HG02973 (cell line): ENCODE data around the gene RHBG.

Source experiments
- ATAC-seq: cut with Tn5 transposase; IDR thresholded peaks from one replicate; pipeline ENCODE4 v1.9.1; 2021; ENCODE audit warnings: moderate library complexity; ENCODE audit not compliant: unreplicated experiment

RHBG gene

DNA sequence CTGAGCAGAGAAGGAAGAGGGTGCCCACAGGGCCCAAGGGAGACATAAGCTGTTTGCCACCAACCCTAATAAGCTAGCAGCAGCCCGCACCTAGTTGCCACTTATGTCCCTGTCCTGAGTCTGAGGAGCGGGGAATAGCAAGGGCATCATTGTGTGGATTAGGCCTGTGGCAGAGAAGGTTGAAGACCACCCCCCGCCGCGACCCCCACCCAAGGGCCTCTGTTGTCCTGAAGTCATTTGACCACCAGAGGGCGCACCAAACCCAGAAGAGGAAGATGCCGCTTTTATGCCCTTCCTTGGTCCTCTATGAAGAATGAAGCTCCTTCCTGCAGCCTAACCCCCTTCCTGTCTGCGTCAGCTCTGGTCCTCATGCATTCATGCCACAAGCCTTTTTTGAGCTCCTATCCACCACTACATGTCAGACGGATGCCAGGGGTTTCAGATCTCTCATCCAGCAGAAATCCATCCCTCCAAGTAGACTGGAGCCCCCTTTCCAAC lies 16.6 kb downstream of the RHBG start:
- no peak for ATAC-seq

DNA sequence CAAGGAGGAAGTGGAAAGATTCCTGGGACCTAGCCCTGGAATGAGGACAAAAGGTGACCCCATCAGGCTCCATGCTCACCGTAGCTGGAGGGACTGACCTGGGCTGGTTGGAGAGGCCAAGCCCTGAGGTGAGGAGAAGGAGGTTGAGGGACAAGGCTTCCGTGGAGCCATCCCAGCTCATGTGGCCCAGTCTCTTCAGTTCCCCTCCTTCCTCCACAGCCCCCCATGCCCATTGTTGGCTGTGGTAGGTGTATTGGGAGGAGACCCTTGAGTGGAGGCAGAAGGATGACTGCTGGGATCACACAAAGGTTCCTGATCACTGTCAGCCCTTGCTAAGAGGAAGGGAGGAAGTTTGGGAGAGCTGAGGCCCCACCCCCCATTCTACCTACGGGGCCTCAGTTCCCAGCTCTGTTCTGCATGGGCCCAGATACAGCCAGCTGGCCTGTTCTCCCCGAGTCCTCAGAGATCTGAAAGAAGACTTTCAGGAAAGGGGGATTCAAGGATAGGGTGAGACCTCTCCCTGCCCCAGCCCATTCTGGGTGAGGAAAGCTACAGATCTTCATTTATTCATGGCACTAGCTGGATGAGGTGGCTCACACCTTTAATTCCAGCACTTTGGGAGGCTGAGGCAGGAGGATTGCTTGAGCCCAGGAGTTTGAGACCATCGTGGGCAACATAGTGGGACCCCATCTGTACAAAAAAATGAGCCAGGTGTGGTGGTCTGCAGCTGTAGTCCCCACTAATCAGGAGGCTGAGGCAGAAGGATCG lies 17.3 kb downstream of the RHBG start:
- no peak for ATAC-seq

DNA sequence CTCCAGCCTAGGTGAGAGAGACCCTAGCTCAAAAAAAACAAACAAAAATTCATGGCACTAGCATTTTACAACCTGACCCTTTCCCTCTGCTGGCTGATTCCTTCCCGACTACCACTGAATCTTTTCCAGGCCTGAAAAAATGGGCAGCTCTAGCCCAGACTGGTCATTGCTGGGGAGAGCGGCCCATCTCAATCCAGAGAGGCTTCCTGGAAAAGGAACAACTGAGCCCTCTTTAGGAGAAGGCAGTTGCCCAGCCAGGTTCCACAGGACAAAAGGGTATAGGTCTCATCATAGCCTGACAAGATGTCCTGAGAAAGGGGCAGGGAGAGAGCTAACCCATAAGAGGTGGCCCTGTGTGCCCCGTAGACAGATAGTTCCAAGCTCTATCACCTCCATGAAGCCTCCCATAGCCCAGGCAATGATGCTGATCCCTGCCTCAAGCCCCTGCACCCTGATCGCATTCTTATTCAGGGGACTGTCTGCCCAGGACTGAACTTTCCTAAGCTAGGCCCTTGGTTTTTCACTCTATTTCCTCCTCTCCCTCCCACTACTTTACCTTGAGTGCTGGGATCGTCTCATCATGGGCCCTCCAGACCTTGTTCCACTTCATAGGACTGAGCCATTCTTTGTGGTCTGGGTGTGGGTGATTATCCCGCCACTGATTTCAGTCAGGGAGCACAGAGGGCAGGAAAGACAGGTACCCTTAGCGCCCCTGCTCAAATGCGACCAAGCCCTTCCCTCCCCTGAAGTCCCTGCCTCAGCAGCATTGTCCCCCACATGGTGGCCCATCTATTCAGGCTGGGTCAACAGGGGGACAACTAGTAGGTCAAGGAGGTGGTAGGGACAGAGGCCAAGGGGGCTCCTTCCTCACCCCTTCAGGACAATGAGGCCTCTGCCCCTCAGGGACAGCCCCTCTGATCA lies 18.2 kb downstream of the RHBG start:
- ATAC-seq: no peak

DNA sequence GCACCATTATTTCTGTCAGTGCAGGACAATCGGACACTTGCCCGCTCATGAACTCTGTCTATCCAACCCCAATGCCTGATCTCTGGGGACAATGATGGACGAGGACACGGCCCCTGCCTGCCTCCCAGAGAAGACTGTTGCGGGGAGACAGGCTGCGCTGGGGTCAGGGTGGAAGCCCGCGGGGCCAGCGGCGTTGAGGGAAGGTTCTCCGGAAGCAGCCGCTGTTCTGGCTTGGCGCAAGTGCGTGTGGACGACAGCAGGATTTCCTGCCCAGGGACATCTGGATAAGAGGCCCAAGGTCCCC lies 18.8 kb downstream of the RHBG start:
- no peak for ATAC-seq

DNA sequence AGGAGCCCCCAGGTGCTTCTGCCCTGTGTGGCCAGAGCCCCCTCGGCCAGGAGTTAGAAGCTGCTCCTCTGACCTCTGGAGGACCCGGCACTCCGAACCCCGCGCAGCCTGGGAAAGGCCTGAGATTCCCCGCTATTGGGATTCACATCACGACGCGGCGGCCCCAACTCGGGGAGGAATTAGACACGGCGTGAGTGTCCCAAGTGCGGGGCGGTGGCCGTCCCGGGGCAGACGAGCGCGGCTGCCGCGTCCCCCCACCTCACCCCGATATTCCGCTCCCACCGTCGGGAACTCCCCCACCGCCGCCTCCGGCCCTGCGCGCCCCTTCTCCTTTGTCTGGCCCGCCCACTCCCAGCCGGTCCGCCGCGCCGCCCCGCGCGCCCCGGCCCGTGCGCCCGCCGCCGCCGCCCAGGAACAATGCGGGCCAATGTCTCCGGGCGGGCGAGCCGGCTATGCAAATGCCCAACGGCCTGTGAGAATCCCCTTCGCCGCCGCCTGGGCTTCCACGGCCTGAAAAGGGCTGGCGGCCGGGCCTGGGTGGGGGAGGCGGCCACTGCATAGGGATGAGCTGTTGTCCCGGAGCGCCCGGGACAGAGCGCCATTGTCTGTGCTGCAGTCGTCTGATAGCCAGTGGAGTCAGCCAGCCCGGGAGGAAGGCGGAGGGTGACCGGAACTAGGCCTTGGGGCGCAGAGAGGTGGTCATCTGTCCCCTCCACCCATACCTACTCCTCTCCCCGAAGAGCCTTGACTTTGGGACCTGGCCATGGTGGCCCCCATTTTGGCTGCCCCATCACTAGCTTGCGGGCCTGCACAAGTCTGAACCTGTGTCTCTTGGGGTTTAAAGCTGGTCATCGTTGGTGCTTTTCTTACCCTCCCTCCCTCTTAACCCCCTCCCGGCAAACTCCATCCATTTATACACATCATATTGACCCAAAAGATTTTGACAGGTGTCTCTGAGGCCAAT lies 19.4 kb downstream of the RHBG start:
- no peak for ATAC-seq

DNA sequence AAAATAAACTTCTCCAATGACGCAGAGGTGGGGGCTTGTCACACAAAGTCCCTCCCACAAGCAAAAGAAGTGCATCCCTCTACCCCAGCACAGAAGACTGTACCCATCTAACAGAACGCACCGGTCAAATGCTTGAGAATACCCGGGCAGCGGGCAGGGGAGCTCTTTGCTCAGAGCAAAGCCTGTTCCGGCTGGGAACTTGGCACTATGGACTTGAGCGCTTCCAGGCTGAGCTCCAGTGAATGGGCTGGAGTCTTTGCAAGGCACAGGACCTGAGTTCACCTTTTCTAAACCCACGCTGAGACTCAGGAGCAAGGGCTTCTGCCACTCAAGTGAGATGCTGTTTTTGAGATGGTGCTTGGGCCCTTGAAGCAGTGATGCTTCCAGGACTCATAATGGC lies 20.3 kb downstream of the RHBG start:
- no peak for ATAC-seq

DNA sequence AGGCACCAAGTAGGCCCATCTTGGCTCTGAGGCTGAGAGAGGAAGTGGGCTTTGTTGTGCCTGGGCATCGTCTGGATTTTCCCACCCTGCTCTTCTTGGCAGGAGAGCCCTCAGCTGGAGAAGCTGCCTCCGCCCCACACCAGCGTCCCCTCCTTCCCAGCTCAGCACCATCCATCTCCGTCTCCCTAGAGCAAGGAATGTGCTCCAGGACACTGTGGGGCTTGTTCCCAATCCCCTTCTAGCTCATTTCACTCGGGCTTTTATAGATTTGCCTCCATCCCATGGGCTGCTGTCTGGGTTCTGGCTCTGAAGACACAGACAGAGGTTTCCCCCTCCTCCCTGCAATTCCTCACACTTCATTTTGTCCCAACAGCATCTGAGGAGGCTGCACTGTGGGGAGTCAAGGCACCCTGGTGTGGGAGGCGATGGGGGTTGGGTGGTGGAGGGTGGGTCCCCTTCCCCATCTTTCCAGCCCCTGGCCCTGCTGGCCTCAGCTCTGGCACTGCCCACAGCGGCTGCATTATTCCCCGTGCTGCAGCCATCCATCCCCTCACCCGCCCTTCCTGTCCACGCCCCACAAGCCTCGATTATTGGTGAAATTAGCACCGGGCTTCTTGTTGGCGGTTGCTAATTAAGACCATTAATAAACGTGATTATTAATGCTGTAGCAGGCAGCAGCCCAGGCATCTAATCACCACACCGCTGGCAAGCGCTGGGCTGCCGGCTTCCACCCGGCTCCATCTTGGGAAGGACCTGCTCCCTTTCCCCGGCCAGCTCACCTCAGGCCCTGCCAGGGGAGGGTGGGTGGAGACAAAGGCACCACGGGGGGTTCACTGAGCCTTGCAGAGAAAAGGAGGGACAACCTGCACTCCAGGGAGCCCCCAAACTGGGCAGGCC lies 21.7 kb downstream of the RHBG start:
- ATAC-seq: no peak

DNA sequence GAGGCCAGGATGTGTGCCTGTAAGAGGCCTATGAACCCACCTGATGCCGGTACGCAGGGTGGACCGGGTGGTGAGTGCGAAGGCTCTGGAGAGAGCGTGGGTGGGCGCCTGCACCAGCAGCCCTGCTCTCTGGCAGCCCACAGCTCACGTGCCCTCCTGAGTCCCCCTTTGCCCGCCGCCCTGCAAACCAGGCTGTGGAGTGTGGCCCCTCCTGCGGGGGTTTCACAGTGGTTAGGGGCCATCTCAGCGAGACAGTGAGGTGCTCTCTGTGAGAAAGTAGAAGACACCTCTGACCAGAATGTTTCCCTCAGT lies 22.3 kb downstream of the RHBG start:
- ATAC-seq: no peak

DNA sequence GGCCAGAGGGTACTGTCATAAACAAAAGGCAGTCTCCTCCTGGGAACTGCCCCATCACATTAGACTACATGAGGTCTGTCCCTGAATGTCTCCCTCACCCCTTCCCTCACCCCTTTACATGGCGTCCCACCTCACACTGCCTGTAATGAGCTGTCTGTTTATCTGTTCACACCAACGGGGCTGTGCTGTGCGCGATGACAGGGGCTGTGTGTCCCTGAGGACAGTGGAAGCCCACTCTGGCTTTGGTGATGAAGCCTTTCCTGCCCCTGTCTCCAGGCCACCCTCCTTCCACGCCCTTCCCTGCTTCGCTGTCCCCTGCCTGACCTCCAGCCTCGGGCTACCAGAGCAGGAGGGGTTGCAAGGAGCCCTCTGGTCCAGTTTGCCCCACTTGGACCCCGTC lies 22.7 kb downstream of the RHBG start:
- ATAC-seq: no peak

DNA sequence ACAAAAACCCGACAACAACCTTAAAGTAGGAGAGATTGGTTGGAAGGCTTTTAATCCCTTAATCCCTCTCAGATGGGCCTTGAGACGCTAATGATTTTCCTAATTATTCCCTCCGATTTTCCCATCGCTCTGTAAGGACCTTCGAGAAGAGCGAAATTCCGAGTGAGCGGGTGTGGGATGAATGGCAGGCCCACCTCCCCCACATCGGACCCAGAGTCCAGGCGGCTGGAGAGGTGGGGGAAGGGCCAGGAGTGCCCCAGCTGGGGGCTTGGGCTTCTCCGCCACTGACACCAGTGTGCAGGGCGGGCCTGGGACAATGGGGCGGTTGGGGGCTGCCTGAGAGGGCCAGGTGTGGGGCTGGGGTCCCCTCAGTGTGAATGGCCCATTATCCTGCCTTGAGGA lies 23.4 kb downstream of the RHBG start:
- no peak for ATAC-seq

DNA sequence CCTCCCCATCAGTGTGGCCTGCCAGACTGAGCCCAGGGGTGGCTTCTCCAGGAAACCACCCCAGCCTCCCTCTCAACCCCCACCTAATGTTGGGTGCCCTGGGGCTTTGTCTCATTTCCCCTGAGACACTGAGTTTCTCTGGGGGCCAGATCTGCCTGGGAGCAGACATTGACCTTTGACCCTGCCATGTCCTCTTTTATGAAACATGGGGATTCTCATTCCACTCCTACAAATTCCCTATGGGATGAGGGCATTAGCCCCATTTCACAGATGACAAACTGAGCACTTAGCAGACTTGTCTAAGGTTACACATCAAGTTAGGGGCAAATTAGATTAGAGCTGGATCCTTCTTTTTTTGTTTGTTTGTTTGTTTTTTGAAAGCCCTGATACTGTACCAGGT lies 24.1 kb downstream of the RHBG start:
- ATAC-seq: no peak

DNA sequence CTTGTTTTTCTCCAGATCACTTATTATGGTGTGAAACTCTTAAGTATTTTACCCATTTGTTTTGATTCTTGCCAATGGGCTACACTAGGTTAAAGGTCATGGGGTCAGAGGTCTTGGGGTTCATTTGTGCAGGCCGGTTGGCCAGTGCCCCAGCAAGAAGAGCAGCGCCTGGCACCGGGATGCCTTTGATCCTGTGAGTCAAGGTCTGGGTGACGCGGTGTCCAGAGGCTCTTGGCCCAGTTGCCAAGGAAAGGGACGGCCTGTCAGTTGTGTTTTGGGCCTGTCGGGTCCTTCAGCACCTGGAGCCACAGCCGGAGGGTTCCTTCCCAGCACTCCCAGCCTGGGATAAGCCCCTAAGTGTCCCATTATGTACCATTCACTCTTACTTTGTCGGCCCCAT lies 25.1 kb downstream of the RHBG start:
- no peak for ATAC-seq

DNA sequence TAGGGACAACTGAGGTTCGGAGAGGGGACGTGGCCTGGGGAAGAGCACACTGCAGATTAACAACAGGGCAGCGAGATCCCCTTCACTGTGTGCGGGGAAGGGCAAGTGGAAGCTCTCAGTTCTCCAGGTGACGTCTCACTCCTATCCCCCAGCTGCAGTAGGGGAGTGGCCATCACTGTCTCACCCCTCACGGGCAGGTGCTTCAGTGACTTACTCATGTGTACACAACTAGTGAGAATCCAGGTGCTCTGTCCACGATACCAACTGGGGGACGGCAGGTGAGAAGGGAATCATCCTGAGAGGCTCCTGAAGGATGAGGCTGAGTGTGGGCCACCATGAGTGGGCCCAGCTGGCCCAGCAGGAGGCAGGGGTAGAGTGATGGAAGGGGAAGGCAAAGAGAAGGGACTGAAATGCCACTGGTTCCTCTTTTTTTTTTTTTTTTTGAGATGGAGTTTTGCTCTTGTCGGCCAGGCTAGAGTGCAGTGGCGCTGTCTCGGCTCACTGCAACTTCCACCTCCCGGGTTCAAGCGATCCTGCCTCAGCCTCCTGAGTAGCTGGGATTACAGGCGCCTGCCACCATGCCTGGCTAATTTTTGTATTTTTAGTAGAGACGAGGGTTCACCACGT lies 25.9 kb downstream of the RHBG start:
- no peak for ATAC-seq

DNA sequence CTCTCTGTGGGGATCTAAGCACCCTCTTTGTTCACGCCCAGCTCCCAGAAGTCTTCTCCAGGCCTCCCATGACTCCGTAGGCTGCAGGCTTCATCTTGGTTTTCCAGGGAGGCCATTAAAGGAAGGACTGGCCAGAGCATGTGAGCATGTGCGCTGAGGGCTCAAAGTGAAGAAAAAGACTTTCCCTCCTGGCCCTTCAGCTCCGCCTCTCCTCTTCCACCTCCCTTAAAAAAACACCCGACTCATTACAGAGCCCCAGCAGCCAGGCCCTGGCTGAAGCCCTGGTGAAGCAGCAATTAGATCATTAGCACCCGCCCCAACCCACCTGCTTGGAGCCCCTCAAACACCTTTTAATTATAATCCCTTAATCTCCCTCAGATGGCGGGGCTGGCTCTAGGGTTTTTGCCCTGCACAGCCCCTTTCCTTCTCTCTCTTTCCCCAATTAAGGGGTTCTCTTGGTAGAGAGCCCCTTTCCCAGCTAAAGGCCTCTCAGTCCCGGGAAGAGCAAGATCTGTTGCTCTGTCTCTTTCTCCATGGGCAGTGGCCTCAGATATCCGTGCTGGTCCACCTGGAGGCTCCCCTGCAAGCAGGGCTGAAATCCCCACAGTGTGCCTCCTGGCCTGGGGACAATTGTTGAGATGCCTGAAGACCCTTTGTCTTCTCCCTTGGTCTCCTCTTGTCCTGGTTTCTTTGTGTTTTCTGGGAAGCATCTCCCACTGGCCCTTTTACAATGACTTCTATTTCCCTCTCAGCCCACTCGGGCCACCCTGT lies 30.5 kb downstream of the RHBG start:
- ATAC-seq: no peak

DNA sequence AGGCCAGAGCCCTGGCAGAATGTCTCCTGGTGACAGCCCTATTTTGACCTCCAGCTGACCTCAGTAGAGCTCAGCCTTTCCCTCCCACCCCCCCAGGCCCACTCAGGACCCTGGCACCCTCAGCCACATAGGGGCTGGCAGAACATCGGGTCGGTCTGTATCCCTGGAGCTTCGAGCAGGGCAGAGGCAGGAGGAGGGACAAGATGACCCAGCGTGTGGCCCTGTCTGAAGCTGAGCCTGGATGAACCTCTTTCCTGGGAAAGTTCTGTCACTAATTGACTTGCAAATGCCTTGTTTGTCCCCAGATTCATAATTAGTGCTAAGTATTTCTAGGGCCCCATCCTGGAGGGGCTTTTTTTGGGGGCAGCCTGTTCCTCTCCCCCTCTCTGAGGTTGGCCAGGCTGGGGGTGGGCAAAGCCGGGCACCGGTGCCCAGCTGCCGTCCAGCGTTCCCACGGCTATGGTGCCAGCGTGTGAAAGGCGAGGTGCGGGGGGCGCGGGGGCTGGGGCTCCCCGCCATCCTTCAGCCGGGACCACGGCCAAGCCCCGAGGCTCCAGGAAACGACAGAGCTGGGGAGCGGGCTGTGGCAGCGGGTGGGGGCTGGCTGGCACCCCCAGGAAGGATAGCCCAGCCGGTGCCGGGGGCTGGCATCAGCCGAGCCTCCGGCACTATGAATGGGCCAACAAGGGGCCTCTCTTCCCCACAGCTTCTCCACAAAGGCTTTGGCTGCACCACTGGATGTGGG lies 31.4 kb downstream of the RHBG start:
- no peak for ATAC-seq

DNA sequence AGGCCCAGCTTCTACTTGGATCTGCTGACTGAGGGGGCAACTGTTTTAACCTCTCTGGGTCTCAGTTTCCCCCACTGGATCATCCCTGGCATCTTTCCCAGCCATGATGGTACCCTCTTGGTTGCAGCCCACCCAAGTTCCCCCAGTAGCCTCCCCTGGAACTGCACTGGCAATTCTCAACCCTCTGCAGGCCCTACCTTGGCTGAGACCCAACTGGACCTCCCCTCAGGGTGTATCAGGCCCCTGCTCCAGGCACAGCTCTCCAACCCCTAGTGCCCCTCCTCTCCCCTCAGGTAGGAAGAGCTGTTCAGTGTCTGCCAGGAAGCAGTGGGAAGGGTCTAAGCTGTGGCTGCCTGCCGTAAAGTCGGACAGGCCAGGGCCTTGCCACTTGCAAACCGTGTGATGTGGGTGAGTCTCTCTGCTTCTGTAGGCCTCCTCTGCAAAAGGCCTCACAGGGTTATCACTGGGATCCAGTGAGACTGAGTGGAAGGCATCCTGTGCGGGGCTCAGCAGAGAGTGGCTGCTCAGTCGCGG lies 32.1 kb downstream of the RHBG start:
- no peak for ATAC-seq

DNA sequence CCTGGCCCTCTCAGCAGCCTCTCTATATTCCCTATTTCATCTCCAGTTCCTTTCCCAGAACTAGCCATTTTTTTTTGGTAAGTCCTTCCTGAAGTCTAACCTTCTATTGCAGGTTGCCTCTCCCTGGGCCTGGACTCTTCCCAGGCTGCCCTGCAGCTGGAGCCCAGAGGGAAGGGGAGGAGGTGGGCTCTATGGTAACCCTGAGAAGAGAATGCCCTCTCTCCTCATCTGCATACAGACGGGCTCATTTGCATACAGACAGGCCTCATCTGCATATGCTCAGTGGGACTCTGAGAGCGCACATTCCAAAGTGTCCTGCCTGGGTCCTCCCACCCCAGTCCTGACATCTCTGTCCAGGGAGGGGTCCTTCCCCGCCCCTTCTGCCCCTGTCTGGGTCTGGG lies 32.7 kb downstream of the RHBG start:
- ATAC-seq: no peak

DNA sequence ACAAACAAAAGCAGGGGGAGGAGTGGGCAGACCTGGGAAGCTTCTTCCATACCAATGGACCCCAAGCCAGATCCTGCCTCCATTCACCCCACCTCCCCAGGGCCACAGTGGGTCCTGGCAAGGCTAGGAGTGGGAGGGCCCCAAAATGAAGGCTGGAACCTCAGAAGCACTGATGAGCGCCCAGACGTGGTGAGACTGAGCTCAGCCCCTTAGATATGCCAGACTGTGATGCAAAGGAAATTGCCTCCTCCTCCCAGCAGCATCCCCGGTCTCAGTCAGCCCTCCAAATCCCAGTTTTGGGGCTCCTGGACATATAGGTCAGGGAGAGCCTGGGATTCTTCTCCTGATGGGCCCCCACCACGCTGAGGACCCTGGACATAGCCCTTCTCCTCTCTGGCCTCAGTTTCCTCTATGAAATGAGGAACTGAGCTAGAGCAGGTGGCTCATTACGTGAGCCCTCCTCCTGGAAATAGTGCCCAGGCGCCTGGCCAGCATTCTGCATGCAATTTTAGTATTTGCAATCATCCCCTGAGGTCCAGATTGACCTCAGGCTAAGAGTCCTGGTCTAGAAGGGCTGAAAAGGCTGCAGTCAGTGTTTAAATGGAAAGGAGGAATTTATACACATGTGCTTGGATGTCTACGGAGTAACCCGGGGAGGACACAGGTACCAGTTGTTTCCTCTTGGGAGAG lies 33.5 kb downstream of the RHBG start:
- no peak for ATAC-seq
